Suprapubic skin (tissue), 3 donors: ENCODE data around the gene KIRREL3.

ENCODE experiments used
- CTCF ChIP-seq, 2 donors: fragments of 200-600 bp in 1 of 2; fragments of 450-650 bp in 1 of 2; sonication (generic) in 1 of 2; IDR thresholded peaks; one replicate each; pipeline ENCODE4 v1.5.1; 2016 to 2019; ENCODE audit warnings: antibody characterized with exemption in 2 of 2, mild to moderate bottlenecking in 1 of 2, moderate library complexity in 1 of 2
- POLR2A ChIP-seq, 2 donors: fragments of 450-650 bp; IDR thresholded peaks; one replicate each; pipeline ENCODE4 v1.6.1; 2017; ENCODE audit warnings: antibody characterized with exemption in 2 of 2, mild to moderate bottlenecking in 2 of 2, moderate library complexity in 2 of 2

GRCh38 chr11:126585388-126585773, 415.2 kb downstream of the KIRREL3 start:
- TF ChIP-seq CTCF (IDR thresholded peaks at IDR 0.05) (no peak), POLR2A (IDR thresholded peaks at IDR 0.05) (no peak)
